Measurements from ENCODE around the gene ABTB2.

DNA sequence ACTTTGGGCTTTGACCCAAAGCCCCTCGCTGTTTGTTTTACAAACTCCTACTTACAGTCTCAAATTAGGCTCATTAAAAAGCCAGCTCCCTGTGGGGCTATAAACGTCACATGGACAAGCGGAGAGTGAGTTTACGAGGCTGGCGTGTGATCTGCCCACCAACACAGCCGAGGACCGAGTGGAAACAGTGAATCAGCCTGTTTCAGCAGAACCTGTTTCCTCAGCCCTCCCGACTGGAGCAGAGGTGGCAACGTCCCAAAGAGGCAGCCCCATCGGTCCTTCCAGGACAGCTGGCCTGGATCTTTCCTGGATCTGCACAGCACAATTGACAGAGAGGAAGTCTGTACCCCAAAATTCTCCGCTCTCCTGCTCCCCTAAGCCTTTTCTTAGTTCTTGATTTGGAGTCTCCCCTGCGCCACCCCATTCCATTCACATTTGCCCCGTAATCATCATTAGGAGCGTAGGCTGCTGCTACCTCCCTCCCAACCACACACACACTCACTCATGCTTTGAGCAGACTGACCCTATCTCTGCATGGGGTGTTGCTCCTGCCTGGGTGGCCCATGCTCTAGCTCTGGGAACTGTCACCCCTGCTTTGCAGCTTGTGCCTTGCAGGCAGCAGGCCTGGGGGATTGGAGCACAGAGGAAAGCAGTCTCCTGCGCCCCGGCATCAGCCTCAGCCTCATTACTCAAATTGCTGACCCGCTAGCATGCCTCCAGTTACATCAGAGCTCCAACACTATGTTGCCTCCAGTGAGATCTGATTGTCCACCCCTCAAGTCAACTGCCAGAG lies 134.6 kb downstream of the ABTB2 start:
- TF ChIP-seq POLR2A (IDR thresholded peaks at IDR 0.05; ENCODE audit: low read length): no peak
- no peak for TF ChIP-seq GATA1 (IDR thresholded peaks at IDR 0.05; ENCODE audit: low read depth, low read length)
